HepG2 (cell line): ENCODE measurements around the gene KLHL18. TPM values are rescaled to one million over a fixed set of nuclear protein-coding genes. Genes with fewer than 3 reads are reported as not detected.

Experiments
- CHD2 ChIP-seq: IDR thresholded peaks from 2 replicates; pipeline ENCODE4 v1.6.1; 2011; ENCODE audit warnings: low read depth, low read length, improper control_type of control experiment
- HMG20A ChIP-seq: IDR thresholded peaks from 2 replicates; pipeline ENCODE4 v1.6.1; 2016; ENCODE audit warnings: borderline replicate concordance
- ZBTB2 ChIP-seq: sonication (generic); formaldehyde crosslinking; IDR thresholded peaks from 2 replicates; pipeline ENCODE4 v1.8.0; 2022; ENCODE audit warnings: low read depth, missing genetic modification reagents
- ZNF503 ChIP-seq: sonication (generic); formaldehyde crosslinking; IDR thresholded peaks from 2 replicates; pipeline ENCODE4 v1.4.0; 2020; ENCODE audit warnings: missing genetic modification reagents
- ZNF644 ChIP-seq: IDR thresholded peaks from 2 replicates; pipeline ENCODE4 v1.6.1; 2016; ENCODE audit warnings: low read depth
- ZNF674 ChIP-seq: sonication (generic); formaldehyde crosslinking; IDR thresholded peaks from 2 replicates; pipeline ENCODE4 v1.5.0; 2020; ENCODE audit warnings: low read depth, mild to moderate bottlenecking, missing genetic modification reagents
- polyA plus RNA-seq, 8 experiments: library from polyadenylated mRNA; depleted of rRNA in 3 of 8; stranded (reverse) in 7 of 8; unstranded in 1 of 8; fragments of >200 nt; fragmentation: Illumina TruSeq in 4 of 8; extraction: Trizol in 4 of 8; gene quantifications; 2 replicates each; pipeline versions ENCODE4 v1.2.1 to v1.2.3, GENCODE V29; 2011 to 2016; ENCODE audit warnings: low read depth in 4 of 8, missing spikeins in 1 of 8, mixed read lengths in 1 of 8; ENCODE audit not compliant: insufficient read depth in 1 of 8
- total RNA-seq, 5 experiments: library from RNA; depleted of rRNA; stranded (reverse); fragments of >200 nt; fragmentation: Illumina TruSeq; extraction: Trizol; gene quantifications; 2 replicates each; pipeline ENCODE4 v1.2.3, GENCODE V29; 2016; ENCODE audit warnings: low read depth in 1 of 5
- TF ChIP-seq, protein P1 (sequence below), 2 experiments: IDR thresholded peaks; 2 replicates each; pipeline ENCODE4 v1.6.1; 2011 to 2012; ENCODE audit warnings: low read length in 2 of 2, borderline replicate concordance in 1 of 2, low read depth in 1 of 2, mild to moderate bottlenecking in 1 of 2, moderate library complexity in 1 of 2

The KLHL18 gene
- total and polyA plus RNA-seq, 2 of the 13 experiments (the other 11 are each of a cell fraction or from before 2014, with no cell fraction given): 17.5 to 18.8 TPM

DNA sequence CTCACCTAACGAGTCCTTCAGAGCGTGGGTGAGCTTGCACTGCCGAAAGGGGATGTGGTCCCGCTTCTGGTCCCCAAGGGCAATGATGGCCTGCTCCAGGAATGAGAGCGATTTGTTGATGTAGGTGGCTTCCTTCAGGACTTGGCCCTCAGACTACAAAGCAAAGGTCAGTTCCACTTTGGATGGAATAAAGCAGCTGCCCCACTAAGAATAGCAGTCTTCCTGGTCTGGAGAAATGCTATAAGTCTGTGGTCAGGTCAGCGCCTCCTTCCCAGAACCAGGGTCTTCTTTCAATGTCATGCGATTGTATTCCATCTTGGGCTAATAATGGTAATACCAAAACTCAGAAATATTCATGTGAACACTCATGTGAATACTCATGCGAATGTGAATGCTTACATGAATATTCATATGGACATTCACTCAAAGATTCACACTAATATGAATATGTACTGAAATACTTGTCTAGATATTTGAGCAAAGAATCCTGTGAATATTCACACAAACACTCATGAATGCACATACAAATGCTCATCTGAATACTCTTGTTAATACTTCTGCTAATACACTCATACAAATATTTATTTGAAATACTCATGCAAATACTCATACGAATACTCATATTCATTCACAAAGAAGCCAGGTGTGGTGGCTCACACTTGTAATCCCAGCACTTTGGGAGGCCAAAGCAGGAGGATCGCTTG lies 16.9 kb upstream of the KLHL18 start (continued):
- TF ChIP-seq, protein P1, sequence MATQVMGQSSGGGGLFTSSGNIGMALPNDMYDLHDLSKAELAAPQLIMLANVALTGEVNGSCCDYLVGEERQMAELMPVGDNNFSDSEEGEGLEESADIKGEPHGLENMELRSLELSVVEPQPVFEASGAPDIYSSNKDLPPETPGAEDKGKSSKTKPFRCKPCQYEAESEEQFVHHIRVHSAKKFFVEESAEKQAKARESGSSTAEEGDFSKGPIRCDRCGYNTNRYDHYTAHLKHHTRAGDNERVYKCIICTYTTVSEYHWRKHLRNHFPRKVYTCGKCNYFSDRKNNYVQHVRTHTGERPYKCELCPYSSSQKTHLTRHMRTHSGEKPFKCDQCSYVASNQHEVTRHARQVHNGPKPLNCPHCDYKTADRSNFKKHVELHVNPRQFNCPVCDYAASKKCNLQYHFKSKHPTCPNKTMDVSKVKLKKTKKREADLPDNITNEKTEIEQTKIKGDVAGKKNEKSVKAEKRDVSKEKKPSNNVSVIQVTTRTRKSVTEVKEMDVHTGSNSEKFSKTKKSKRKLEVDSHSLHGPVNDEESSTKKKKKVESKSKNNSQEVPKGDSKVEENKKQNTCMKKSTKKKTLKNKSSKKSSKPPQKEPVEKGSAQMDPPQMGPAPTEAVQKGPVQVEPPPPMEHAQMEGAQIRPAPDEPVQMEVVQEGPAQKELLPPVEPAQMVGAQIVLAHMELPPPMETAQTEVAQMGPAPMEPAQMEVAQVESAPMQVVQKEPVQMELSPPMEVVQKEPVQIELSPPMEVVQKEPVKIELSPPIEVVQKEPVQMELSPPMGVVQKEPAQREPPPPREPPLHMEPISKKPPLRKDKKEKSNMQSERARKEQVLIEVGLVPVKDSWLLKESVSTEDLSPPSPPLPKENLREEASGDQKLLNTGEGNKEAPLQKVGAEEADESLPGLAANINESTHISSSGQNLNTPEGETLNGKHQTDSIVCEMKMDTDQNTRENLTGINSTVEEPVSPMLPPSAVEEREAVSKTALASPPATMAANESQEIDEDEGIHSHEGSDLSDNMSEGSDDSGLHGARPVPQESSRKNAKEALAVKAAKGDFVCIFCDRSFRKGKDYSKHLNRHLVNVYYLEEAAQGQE (IDR thresholded peaks at IDR 0.05; ENCODE audit: borderline replicate concordance in 1 of 2, low read depth in 1 of 2, low read length in 2 of 2): no peak
- no peak for TF ChIP-seq ZNF503
- TF ChIP-seq ZNF674 (CRISPR knock-in tag): no peak
- TF ChIP-seq ZNF644 (CRISPR knock-in tag): no peak
- TF ChIP-seq CHD2: no peak
- no peak for TF ChIP-seq HMG20A
- no peak for TF ChIP-seq ZBTB2
